HCT116 (cell line): ENCODE results near the gene CD9. TPM values are rescaled to one million over a fixed set of nuclear protein-coding genes. Genes with fewer than 3 reads are reported as not detected.

Experiments
- ATAC-seq: fragments of 200-7000 bp; cut with Tn5 transposase; 2 replicates; pipeline ENCODE4 v1.9.1; 2020; ENCODE audit warnings: mild to moderate bottlenecking, moderate library complexity
- BruUV-seq: library from RNA; stranded (reverse); fragments of 400-500 nt; replicated peaks from 2 replicates; lab custom pipeline; 2021; lab: Mats Ljungman, UMichigan
- CTCF ChIA-PET: fragments of 300-600 bp; sonication (Branson Sonifier 250); formaldehyde crosslinking; loops from one replicate; lab custom pipeline; 2021; ENCODE audit warnings: antibody characterized with exemption; lab: Charles Lee
- POLR2A ChIA-PET: fragments of 300-600, 350-600 bp; sonication (Branson Sonifier 250); formaldehyde crosslinking; loops from one replicate; lab custom pipeline; 2021; ENCODE audit warnings: antibody characterized with exemption; lab: Charles Lee
- RAD21 ChIA-PET, 2 experiments: fragments of 300-600 bp; sonication (Branson Sonifier 250); formaldehyde crosslinking; loops; one replicate each; lab custom pipeline; 2023; ENCODE audit warnings: low total read pairs in 2 of 2; ENCODE audit not compliant: uncharacterized antibody in 2 of 2, unreplicated experiment in 2 of 2, low non-redundant PET in 1 of 2; lab: Charles Lee
- DNase-seq: peaks from one replicate; pipeline ENCODE4 v3.0.0-alpha.2; 2010; ENCODE audit warnings: low read depth, low spot score
- H2AFZ ChIP-seq: fragments of 200-600 bp; shearing (Covaris generic), sonication (generic); 2 replicates; pipeline ENCODE4 v1.6.1; 2017; ENCODE audit warnings: low read depth, mixed run types, mixed read lengths, antibody characterized with exemption, low read length; ENCODE audit not compliant: poor library complexity, severe bottlenecking
- H3K27ac ChIP-seq: 2 replicates; pipeline ENCODE4 v1.5.1; 2012; ENCODE audit warnings: low read depth, low read length
- H3K27me3 ChIP-seq: fragments of 200-600 bp; sonication (generic); 2 replicates; pipeline ENCODE4 v1.6.1; 2016; ENCODE audit warnings: mixed run types, low read length, mixed read lengths; ENCODE audit not compliant: insufficient read depth
- H3K36me3 ChIP-seq, 2 experiments: fragments of 200-500 bp in 1 of 2; fragments of 200-600 bp in 1 of 2; sonication (Bioruptor generic) in 1 of 2; sonication (generic) in 1 of 2; 2 replicates each; pipeline versions ENCODE4 v1.5.1 to v1.6.1; 2014 to 2016; ENCODE audit warnings: low read length in 2 of 2, inconsistent platforms in 1 of 2, mixed read lengths in 1 of 2, mixed run types in 1 of 2; ENCODE audit not compliant: insufficient read depth in 2 of 2, control insufficient read depth in 1 of 2
- H3K4me1 ChIP-seq, 2 experiments: fragments of 200-600 bp in 1 of 2; sonication (generic) in 1 of 2; 2 replicates each; pipeline versions ENCODE4 v1.5.1 to v1.6.1; 2012 to 2017; ENCODE audit warnings: low read length in 2 of 2, inconsistent platforms in 1 of 2, mild to moderate bottlenecking in 1 of 2, mixed read lengths in 1 of 2, mixed run types in 1 of 2, moderate library complexity in 1 of 2; ENCODE audit not compliant: insufficient read depth in 2 of 2, control insufficient read depth in 1 of 2
- H3K4me2 ChIP-seq: fragments of 200-600 bp; sonication (generic); 2 replicates; pipeline ENCODE4 v1.6.1; 2017; ENCODE audit warnings: mixed run types, low read length, mixed read lengths
- H3K4me3 ChIP-seq, 2 experiments: fragments of 200-600 bp in 1 of 2; sonication (generic) in 1 of 2; replicated peaks in 1 of 2; 2 replicates each; pipeline ENCODE4 v1.5.1; 2011 to 2016; ENCODE audit warnings: low read length in 2 of 2, control low read depth in 1 of 2, low read depth in 1 of 2, mild to moderate bottlenecking in 1 of 2, mixed read lengths in 1 of 2, mixed run types in 1 of 2
- H3K79me2 ChIP-seq: fragments of 200-600 bp; sonication (generic); 2 replicates; pipeline ENCODE4 v1.6.1; 2017; ENCODE audit warnings: mild to moderate bottlenecking, mixed run types, low read length, moderate library complexity, mixed read lengths; ENCODE audit not compliant: insufficient read depth
- H3K9ac ChIP-seq: fragments of 200-600 bp; sonication (generic); 2 replicates; pipeline ENCODE4 v1.6.1; 2016; ENCODE audit warnings: low read length, mixed read lengths
- H3K9me2 ChIP-seq: fragments of 200-600 bp; sonication (generic), shearing (Covaris generic); 2 replicates; pipeline ENCODE4 v1.6.1; 2017; ENCODE audit warnings: mixed run types, mild to moderate bottlenecking, moderate library complexity; ENCODE audit not compliant: insufficient read depth
- H3K9me3 ChIP-seq, 2 experiments: fragments of 200-500 bp in 1 of 2; fragments of 200-600 bp in 1 of 2; sonication (Bioruptor generic) in 1 of 2; sonication (generic) in 1 of 2; 2 replicates each; pipeline ENCODE4 v1.6.1; 2014 to 2017; ENCODE audit warnings: low read length in 2 of 2, mixed read lengths in 2 of 2, inconsistent platforms in 1 of 2, low read depth in 1 of 2, mild to moderate bottlenecking in 1 of 2, mixed run types in 1 of 2, moderate library complexity in 1 of 2; ENCODE audit not compliant: control insufficient read depth in 1 of 2, insufficient read depth in 1 of 2
- H4K20me1 ChIP-seq: fragments of 200-600 bp; sonication (generic), shearing (Covaris generic); 2 replicates; pipeline ENCODE4 v1.6.1; 2017; ENCODE audit warnings: mixed run types, mild to moderate bottlenecking, moderate library complexity; ENCODE audit not compliant: insufficient read depth
- CEBPB ChIP-seq: IDR thresholded peaks from 2 replicates; pipeline ENCODE4 v1.6.1; 2012; ENCODE audit warnings: low read depth
- EZH2 ChIP-seq: fragments of 200-600 bp; sonication (generic); IDR thresholded peaks from 2 replicates; pipeline ENCODE4 v1.6.1; 2017; ENCODE audit warnings: antibody characterized with exemption, mixed run types
- EZH2phosphoT487 ChIP-seq: fragments of 200-600 bp; IDR thresholded peaks from 2 replicates; pipeline ENCODE4 v1.6.1; 2018; ENCODE audit warnings: antibody characterized with exemption, borderline replicate concordance
- FOSL1 ChIP-seq: IDR thresholded peaks from 2 replicates; pipeline ENCODE4 v1.6.1; 2012; ENCODE audit warnings: low read depth
- POLR2A ChIP-seq: IDR thresholded peaks from 2 replicates; pipeline ENCODE4 v1.7.0; 2011; ENCODE audit warnings: borderline replicate concordance; ENCODE audit not compliant: insufficient read depth, insufficient read length; ENCODE audit errors: extremely low read depth
- RAD21 ChIP-seq: IDR thresholded peaks from 2 replicates; pipeline ENCODE4 v1.6.1; 2012; ENCODE audit warnings: low read depth, mild to moderate bottlenecking
- YY1 ChIP-seq: IDR thresholded peaks from 2 replicates; pipeline ENCODE4 v1.6.1; 2011; ENCODE audit warnings: low read length, low read depth, moderate library complexity, mild to moderate bottlenecking; ENCODE audit not compliant: insufficient replicate concordance; ENCODE audit errors: extremely low read depth
- ZNF274 ChIP-seq: fragments of 200-500 bp; sonication (Bioruptor generic); IDR thresholded peaks from 2 replicates; pipeline ENCODE4 v1.6.1; 2014; ENCODE audit warnings: mild to moderate bottlenecking, low read depth, low read length, inconsistent platforms
- intact Hi-C: fragments of 100-400 bp; cut with micrococcal nuclease; formaldehyde crosslinking; loops from 2 replicates; pipeline ENCODE4 v1.10.0; 2022
- total RNA-seq: library from RNA; stranded (reverse); gene quantifications from one replicate; pipeline ENCODE4 v1.2.1, GENCODE V29; 2021; ENCODE audit not compliant: unreplicated experiment
- TF ChIP-seq, protein P1 (sequence below), 3 experiments: fragments of 200-600 bp in 1 of 3; sonication (generic) in 1 of 3; IDR thresholded peaks in 2 of 3; conservative IDR thresholded peaks in 1 of 3; 2 replicates each; pipeline ENCODE4 v1.5.1; 2012 to 2017; ENCODE audit warnings: low read depth in 2 of 3, low read length in 2 of 3, antibody characterized with exemption in 1 of 3, borderline replicate concordance in 1 of 3, control low read depth in 1 of 3, mild to moderate bottlenecking in 1 of 3, mixed read lengths in 1 of 3, mixed run types in 1 of 3, moderate library complexity in 1 of 3; ENCODE audit not compliant: insufficient read depth in 1 of 3
- TF ChIP-seq, protein P2 (sequence below): IDR thresholded peaks from 2 replicates; pipeline ENCODE4 v1.6.1; 2012
- TF ChIP-seq, protein P3 (sequence below): IDR thresholded peaks from 2 replicates; pipeline ENCODE4 v1.6.1; 2011; ENCODE audit warnings: mild to moderate bottlenecking, low read length, moderate library complexity; ENCODE audit not compliant: insufficient replicate concordance; ENCODE audit errors: extremely low read depth

Gene CD9
- total RNA-seq, 1 experiment from 2014 or later: 182 TPM

DNA sequence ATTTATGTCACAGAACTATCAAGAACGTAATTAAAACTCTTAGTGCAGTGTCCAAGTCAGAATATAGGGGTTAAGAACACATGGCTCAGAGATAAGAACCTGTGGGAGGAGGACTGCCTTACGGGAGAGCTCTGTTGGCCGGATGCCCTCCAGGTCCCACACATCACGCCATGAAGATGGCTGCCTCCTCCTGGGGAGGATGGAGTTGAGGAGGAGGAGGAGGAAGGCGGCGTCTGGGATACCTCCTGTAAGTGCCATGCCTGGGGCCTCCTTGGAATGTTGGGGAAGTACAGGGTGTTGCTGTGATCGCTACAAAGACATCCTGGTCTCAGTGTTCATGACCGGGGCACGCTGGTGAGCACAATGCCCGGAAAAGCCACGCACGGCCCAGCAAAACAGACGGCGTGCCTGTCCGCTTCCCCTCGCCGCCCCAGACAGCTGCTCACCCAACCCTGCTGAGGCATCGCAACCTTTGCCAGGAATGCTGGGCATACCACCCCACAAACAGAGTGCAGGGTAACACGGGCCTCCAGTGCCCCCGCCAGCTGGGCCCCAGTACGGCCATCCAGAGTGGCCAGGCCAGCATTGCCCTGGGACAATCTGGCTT, 28.7 kb upstream of the CD9 start:
- CTCF ChIA-PET: no interaction called here
- no peak for ATAC-seq
- Histone ChIP-seq H3K27me3 (no peaks in the 10 kb centered on the region), H2AFZ (no peak overlapping the region), H3K4me1 (peaks cover 13 to 26% of the 10 kb centered on the region in 2 experiments), H3K4me2 (no peak overlapping the region), H3K36me3 (no peaks in the 10 kb centered on the region), H3K9me3 (no peaks in the 10 kb centered on the region), H3K9me2 (no peaks in the 10 kb centered on the region), H3K9ac (no peak overlapping the region), H4K20me1 (no peaks in the 10 kb centered on the region), H3K79me2 (no peaks in the 10 kb centered on the region), H3K27ac (no peak overlapping the region), H3K4me3 (no peak overlapping the region)
- BruUV-seq: no TSS peak
- POLR2A ChIA-PET: no interaction called here
- no peak for DNase-seq
- intact Hi-C loops: no loop called here
- TF ChIP-seq RAD21: no peak
- TF ChIP-seq, protein P1, sequence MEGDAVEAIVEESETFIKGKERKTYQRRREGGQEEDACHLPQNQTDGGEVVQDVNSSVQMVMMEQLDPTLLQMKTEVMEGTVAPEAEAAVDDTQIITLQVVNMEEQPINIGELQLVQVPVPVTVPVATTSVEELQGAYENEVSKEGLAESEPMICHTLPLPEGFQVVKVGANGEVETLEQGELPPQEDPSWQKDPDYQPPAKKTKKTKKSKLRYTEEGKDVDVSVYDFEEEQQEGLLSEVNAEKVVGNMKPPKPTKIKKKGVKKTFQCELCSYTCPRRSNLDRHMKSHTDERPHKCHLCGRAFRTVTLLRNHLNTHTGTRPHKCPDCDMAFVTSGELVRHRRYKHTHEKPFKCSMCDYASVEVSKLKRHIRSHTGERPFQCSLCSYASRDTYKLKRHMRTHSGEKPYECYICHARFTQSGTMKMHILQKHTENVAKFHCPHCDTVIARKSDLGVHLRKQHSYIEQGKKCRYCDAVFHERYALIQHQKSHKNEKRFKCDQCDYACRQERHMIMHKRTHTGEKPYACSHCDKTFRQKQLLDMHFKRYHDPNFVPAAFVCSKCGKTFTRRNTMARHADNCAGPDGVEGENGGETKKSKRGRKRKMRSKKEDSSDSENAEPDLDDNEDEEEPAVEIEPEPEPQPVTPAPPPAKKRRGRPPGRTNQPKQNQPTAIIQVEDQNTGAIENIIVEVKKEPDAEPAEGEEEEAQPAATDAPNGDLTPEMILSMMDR (IDR thresholded peaks at IDR 0.05 in 2 of 3, conservative IDR thresholded peaks at IDR 0.05 in 1 of 3; ENCODE audit: borderline replicate concordance in 1 of 3, insufficient read depth in 1 of 3, low read depth in 2 of 3, low read length in 2 of 3): no peak
- TF ChIP-seq, protein P2, sequence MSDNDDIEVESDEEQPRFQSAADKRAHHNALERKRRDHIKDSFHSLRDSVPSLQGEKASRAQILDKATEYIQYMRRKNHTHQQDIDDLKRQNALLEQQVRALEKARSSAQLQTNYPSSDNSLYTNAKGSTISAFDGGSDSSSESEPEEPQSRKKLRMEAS: no peak
- no peak for TF ChIP-seq EZH2phosphoT487
- RAD21 ChIA-PET: no interaction called here

DNA sequence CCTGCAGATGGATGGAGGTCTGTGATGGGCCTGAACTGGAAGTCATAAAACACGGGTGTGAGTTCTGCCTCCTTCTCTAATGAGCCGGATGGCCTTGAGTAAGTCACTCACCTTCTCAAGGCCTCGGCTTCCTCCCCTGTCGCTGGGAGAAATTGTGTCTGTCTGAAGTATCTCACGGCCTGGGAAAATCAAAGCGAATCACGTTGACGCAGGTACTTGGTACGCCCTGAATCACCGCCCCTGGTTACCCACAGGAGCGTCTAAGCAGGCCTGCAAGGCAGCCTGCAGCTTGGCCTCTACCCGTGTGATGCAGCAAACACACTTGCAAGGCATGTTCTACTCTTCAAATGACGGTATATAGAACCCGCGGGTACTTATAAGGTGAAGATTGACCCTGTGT, 28.1 kb upstream of the CD9 start:
- no peaks in the 10 kb centered on the region for H3K9me2 ChIP-seq
- no peaks in the 10 kb centered on the region for H4K20me1 ChIP-seq
- peaks cover 10 to 21% of the 10 kb centered on the region in 2 experiments for H3K4me1 ChIP-seq
- H3K27ac ChIP-seq: no peak overlapping the region
- DNase-seq (no peak), ATAC-seq (no peak)
- intact Hi-C loops: no loop called here
- no peaks in the 10 kb centered on the region for H3K79me2 ChIP-seq
- BruUV-seq: no TSS peak
- H3K36me3 ChIP-seq: no peaks in the 10 kb centered on the region
- no peak overlapping the region for H2AFZ ChIP-seq
- RAD21 ChIA-PET: no interaction called here
- H3K27me3 ChIP-seq: no peaks in the 10 kb centered on the region
- CTCF ChIA-PET: no interaction called here
- no peak overlapping the region for H3K9ac ChIP-seq
- H3K9me3 ChIP-seq: no peaks in the 10 kb centered on the region
- no peak overlapping the region for H3K4me2 ChIP-seq
- no peak overlapping the region for H3K4me3 ChIP-seq
- POLR2A ChIA-PET: no interaction called here
- TF ChIP-seq ZNF274 (no peak), FOSL1 (no peak), YY1 (no peak), EZH2 (no peak), CEBPB (no peak), POLR2A (no peak)
- TF ChIP-seq, protein P3, sequence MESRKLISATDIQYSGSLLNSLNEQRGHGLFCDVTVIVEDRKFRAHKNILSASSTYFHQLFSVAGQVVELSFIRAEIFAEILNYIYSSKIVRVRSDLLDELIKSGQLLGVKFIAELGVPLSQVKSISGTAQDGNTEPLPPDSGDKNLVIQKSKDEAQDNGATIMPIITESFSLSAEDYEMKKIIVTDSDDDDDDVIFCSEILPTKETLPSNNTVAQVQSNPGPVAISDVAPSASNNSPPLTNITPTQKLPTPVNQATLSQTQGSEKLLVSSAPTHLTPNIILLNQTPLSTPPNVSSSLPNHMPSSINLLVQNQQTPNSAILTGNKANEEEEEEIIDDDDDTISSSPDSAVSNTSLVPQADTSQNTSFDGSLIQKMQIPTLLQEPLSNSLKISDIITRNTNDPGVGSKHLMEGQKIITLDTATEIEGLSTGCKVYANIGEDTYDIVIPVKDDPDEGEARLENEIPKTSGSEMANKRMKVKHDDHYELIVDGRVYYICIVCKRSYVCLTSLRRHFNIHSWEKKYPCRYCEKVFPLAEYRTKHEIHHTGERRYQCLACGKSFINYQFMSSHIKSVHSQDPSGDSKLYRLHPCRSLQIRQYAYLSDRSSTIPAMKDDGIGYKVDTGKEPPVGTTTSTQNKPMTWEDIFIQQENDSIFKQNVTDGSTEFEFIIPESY: no peak
- TF ChIP-seq, protein P1 (IDR thresholded peaks at IDR 0.05 in 2 of 3, conservative IDR thresholded peaks at IDR 0.05 in 1 of 3; ENCODE audit: borderline replicate concordance in 1 of 3, insufficient read depth in 1 of 3, low read depth in 2 of 3, low read length in 2 of 3): no peak
